IPS-20b (cell line): ENCODE data around the gene CXCL13.
"Not testable (repeated sequence)": the region's sequence is repeated elsewhere in the genome, so short reads cannot be mapped to it uniquely, and the experiment has no call there.

Source experiments
- H3K27ac ChIP-seq: one replicate; pipeline ENCODE4 v1.5.1; 2013; ENCODE audit warnings: low read length
- H3K27me3 ChIP-seq: 2 replicates; pipeline ENCODE4 v1.6.1; 2013; ENCODE audit warnings: mild to moderate bottlenecking, low read length, inconsistent platforms; ENCODE audit not compliant: insufficient read depth
- H3K36me3 ChIP-seq: 2 replicates; pipeline ENCODE4 v1.6.1; 2013; ENCODE audit warnings: low read depth, mild to moderate bottlenecking, inconsistent platforms, low read length, moderate library complexity; ENCODE audit not compliant: insufficient read depth
- H3K4me1 ChIP-seq: 2 replicates; pipeline ENCODE4 v1.6.1; 2013; ENCODE audit warnings: mild to moderate bottlenecking, control low read depth, inconsistent platforms, low read length, moderate library complexity; ENCODE audit not compliant: insufficient read depth
- H3K4me3 ChIP-seq: 2 replicates; pipeline ENCODE4 v1.5.1; 2013; ENCODE audit warnings: mild to moderate bottlenecking, low read length, inconsistent platforms
- H3K9ac ChIP-seq: 2 replicates; pipeline ENCODE4 v1.6.1; 2013; ENCODE audit warnings: low read depth, mild to moderate bottlenecking, inconsistent platforms, low read length, moderate library complexity
- H3K9me3 ChIP-seq: 2 replicates; pipeline ENCODE4 v1.6.1; 2013; ENCODE audit warnings: mild to moderate bottlenecking, low read depth, low read length, inconsistent platforms; ENCODE audit not compliant: insufficient read depth

Gene CXCL13

GRCh38 chr4:77605210-77605902 lies at the start of gene CXCL13:
Gene CXCL13 (plus strand): TSS chr4:77605820. CDS start chr4:77605866, 46 bp downstream.
- Histone ChIP-seq H3K36me3 (no peaks in the 10 kb centered on the region), H3K9me3 (no peaks in the 10 kb centered on the region), H3K9ac (no peak within 1 kb of the TSS), H3K27me3 (no peaks in the 10 kb centered on the region), H3K4me3 (no peak within 1 kb of the TSS), H3K4me1 (no peaks in the 10 kb centered on the region), H3K27ac (no peak within 1 kb of the TSS)

GRCh38 chr4:77560170-77560569 lies 45.5 kb upstream of the CXCL13 start:
- Histone ChIP-seq H3K4me3 (no peak overlapping the region), H3K27me3 (no peaks in the 10 kb centered on the region), H3K36me3 (no peaks in the 10 kb centered on the region), H3K27ac (no peak overlapping the region), H3K9ac (no peak overlapping the region), H3K9me3 (peaks cover 19% of the 10 kb centered on the region), H3K4me1 (no peaks in the 10 kb centered on the region)

GRCh38 chr4:77561720-77562119 lies 43.9 kb upstream of the CXCL13 start:
- H3K36me3 ChIP-seq, H3K9me3 ChIP-seq, H3K4me1 ChIP-seq, H3K27me3 ChIP-seq, H3K4me3 ChIP-seq, H3K27ac ChIP-seq, H3K9ac ChIP-seq: not testable (repeated sequence)

- Histone ChIP-seq H3K27me3 (no peaks in the 10 kb centered on the region), H3K4me3 (no peak overlapping the region)
Measured at GRCh38 chr4:77564231-77564630, 41.4 kb upstream of the CXCL13 start.

GRCh38 chr4:77566148-77566547 lies 39.5 kb upstream of the CXCL13 start:
- Histone ChIP-seq H3K9me3 (peaks cover 5% of the 10 kb centered on the region), H3K4me3 (no peak overlapping the region), H3K27ac (no peak overlapping the region), H3K9ac (no peak overlapping the region), H3K4me1 (no peaks in the 10 kb centered on the region), H3K36me3 (no peaks in the 10 kb centered on the region), H3K27me3 (no peaks in the 10 kb centered on the region)

More at GRCh38 chr4:77564231-77564630, 41.4 kb upstream of the CXCL13 start:
- Histone ChIP-seq H3K36me3 (no peaks in the 10 kb centered on the region), H3K4me1 (no peaks in the 10 kb centered on the region), H3K27ac (no peak overlapping the region), H3K9ac (no peak overlapping the region), H3K9me3 (peaks cover 8% of the 10 kb centered on the region)

GRCh38 chr4:77567549-77567948 lies 38.1 kb upstream of the CXCL13 start:
- no peaks in the 10 kb centered on the region for H3K4me1 ChIP-seq
- H3K4me3 ChIP-seq, result no peak overlapping the region
- H3K36me3 ChIP-seq, result no peaks in the 10 kb centered on the region
- peaks cover 5% of the 10 kb centered on the region; the same call in 1 of the 2 replicates for H3K9me3 ChIP-seq
- no peak overlapping the region for H3K27ac ChIP-seq
- H3K27me3 ChIP-seq, result no peaks in the 10 kb centered on the region
- H3K9ac ChIP-seq, result no peak overlapping the region

GRCh38 chr4:77570508-77571214 lies 35.0 kb upstream of the CXCL13 start:
- H3K27me3 ChIP-seq, H3K4me3 ChIP-seq, H3K36me3 ChIP-seq, H3K9ac ChIP-seq, H3K9me3 ChIP-seq, H3K4me1 ChIP-seq, H3K27ac ChIP-seq: not testable (repeated sequence)

- Histone ChIP-seq H3K27ac (no peak overlapping the region), H3K36me3 (no peaks in the 10 kb centered on the region), H3K9me3 (peaks cover 27% of the 10 kb centered on the region; the same call in 1 of the 2 replicates), H3K9ac (no peak overlapping the region), H3K4me1 (no peaks in the 10 kb centered on the region), H3K27me3 (no peaks in the 10 kb centered on the region), H3K4me3 (no peak overlapping the region)
Measured at GRCh38 chr4:77576351-77576750, 29.3 kb upstream of the CXCL13 start.

GRCh38 chr4:77578145-77578544 lies 27.5 kb upstream of the CXCL13 start:
- H3K4me1 ChIP-seq, result no peaks in the 10 kb centered on the region
- H3K4me3 ChIP-seq, result no peak overlapping the region
- peaks cover 18% of the 10 kb centered on the region; the same call in 1 of the 2 replicates for H3K9me3 ChIP-seq
- no peak overlapping the region for H3K27ac ChIP-seq
- no peaks in the 10 kb centered on the region for H3K36me3 ChIP-seq
- H3K9ac ChIP-seq, result no peak overlapping the region
- no peaks in the 10 kb centered on the region for H3K27me3 ChIP-seq

- Histone ChIP-seq H3K27ac (no peak overlapping the region), H3K4me3 (no peak overlapping the region), H3K4me1 (no peaks in the 10 kb centered on the region), H3K9ac (no peak overlapping the region), H3K27me3 (no peaks in the 10 kb centered on the region), H3K36me3 (no peaks in the 10 kb centered on the region), H3K9me3 (peaks cover 18% of the 10 kb centered on the region; the same call in 1 of the 2 replicates)
Measured at GRCh38 chr4:77579406-77580076, 26.1 kb upstream of the CXCL13 start.

- Histone ChIP-seq H3K27ac (no peak overlapping the region), H3K9me3 (peaks cover 9% of the 10 kb centered on the region; the same call in 1 of the 2 replicates), H3K9ac (no peak overlapping the region), H3K4me3 (no peak overlapping the region), H3K27me3 (no peaks in the 10 kb centered on the region), H3K36me3 (no peaks in the 10 kb centered on the region), H3K4me1 (no peaks in the 10 kb centered on the region)
Measured at GRCh38 chr4:77581724-77582123, 23.9 kb upstream of the CXCL13 start.
